HEK293 (cell line): ENCODE results near the gene NELFE.

Experiments
- CTCF ChIA-PET: fragments of 350-600 bp; formaldehyde crosslinking; extraction: SDS; loops from one replicate; lab custom pipeline; 2021; ENCODE audit warnings: antibody characterized with exemption; lab: Yijun Ruan, JAX
- POLR2A ChIA-PET: fragments of 300-600 bp; formaldehyde crosslinking; extraction: SDS; loops from one replicate; lab custom pipeline; 2020; ENCODE audit warnings: antibody characterized with exemption, inconsistent platforms; lab: Yijun Ruan, JAX
- H3K27ac ChIP-seq: fragments of 200-500 bp; sonication (Bioruptor generic); 2 replicates; pipeline ENCODE4 v1.5.1; 2014; ENCODE audit warnings: low read depth, low read length, control low read depth, inconsistent platforms; ENCODE audit errors: extremely low read depth
- H3K36me3 ChIP-seq, 2 experiments: fragments of 200-500 bp in 1 of 2; sonication (Bioruptor generic) in 1 of 2; 1 replicate in 1 of 2; 2 replicates in 1 of 2; pipeline ENCODE4 v1.5.1; 2014 to 2017; ENCODE audit warnings: inconsistent platforms in 2 of 2, low read length in 2 of 2; ENCODE audit not compliant: control insufficient read depth in 2 of 2, insufficient read depth in 1 of 2
- H3K4me1 ChIP-seq: fragments of 200-500 bp; sonication (Bioruptor generic); 2 replicates; pipeline ENCODE4 v1.5.1; 2014; ENCODE audit warnings: mild to moderate bottlenecking, low read length, inconsistent platforms; ENCODE audit not compliant: control insufficient read depth, insufficient read depth
- H3K4me3 ChIP-seq: 2 replicates; pipeline ENCODE4 v1.5.1; 2011; ENCODE audit warnings: low read depth, mild to moderate bottlenecking, control low read depth, low read length, moderate library complexity
- H3K9me3 ChIP-seq: fragments of 200-500 bp; sonication (Bioruptor generic); 2 replicates; pipeline ENCODE4 v1.5.1; 2014; ENCODE audit warnings: low read depth, low read length, inconsistent platforms; ENCODE audit not compliant: control insufficient read depth, insufficient read depth
- AEBP2 ChIP-seq: fragments of 450-650 bp; formaldehyde crosslinking; IDR thresholded peaks from 2 replicates; pipeline ENCODE4 v1.5.1; 2016; ENCODE audit warnings: missing biosample characterization, missing genetic modification characterization, borderline replicate concordance
- ATF2 ChIP-seq: fragments of 450-650 bp; formaldehyde crosslinking; IDR thresholded peaks from 2 replicates; pipeline ENCODE4 v1.5.1; 2016; ENCODE audit warnings: missing biosample characterization, missing genetic modification characterization, low read depth
- KLF1 ChIP-seq: fragments of 450-650 bp; formaldehyde crosslinking; IDR thresholded peaks from 2 replicates; pipeline ENCODE4 v1.5.1; 2016; ENCODE audit warnings: missing biosample characterization, missing genetic modification characterization
- SP2 ChIP-seq: fragments of 450-650 bp; formaldehyde crosslinking; IDR thresholded peaks from 2 replicates; pipeline ENCODE4 v1.5.1; 2016; ENCODE audit warnings: missing biosample characterization, missing genetic modification characterization
- TCF7L2 ChIP-seq: IDR thresholded peaks from 2 replicates; pipeline ENCODE4 v1.6.1; 2011; ENCODE audit warnings: low read depth, mild to moderate bottlenecking, inconsistent platforms, low read length, moderate library complexity, borderline replicate concordance
- ZBTB48 ChIP-seq: fragments of 450-650 bp; formaldehyde crosslinking; IDR thresholded peaks from 2 replicates; pipeline ENCODE4 v1.5.1; 2016; ENCODE audit warnings: missing biosample characterization, missing genetic modification characterization
- ZNF148 ChIP-seq: fragments of 450-650 bp; formaldehyde crosslinking; IDR thresholded peaks from 2 replicates; pipeline ENCODE4 v1.5.0; 2017; ENCODE audit warnings: missing biosample characterization, missing genetic modification characterization, borderline replicate concordance
- ZNF394 ChIP-seq: fragments of 450-650 bp; formaldehyde crosslinking; IDR thresholded peaks from 2 replicates; pipeline ENCODE4 v1.5.1; 2016; ENCODE audit warnings: missing biosample characterization, missing genetic modification characterization, mild to moderate bottlenecking, moderate library complexity, borderline replicate concordance
- ZNF398 ChIP-seq: fragments of 450-650 bp; formaldehyde crosslinking; IDR thresholded peaks from 2 replicates; pipeline ENCODE4 v1.5.1; 2017; ENCODE audit warnings: missing biosample characterization, missing genetic modification characterization
- ZNF518A ChIP-seq: fragments of 450-650 bp; formaldehyde crosslinking; conservative IDR thresholded peaks from 2 replicates; pipeline ENCODE4 v1.5.1; 2016; ENCODE audit warnings: low read depth, missing biosample characterization, missing genetic modification characterization
- ZNF585B ChIP-seq: fragments of 450-650 bp; formaldehyde crosslinking; IDR thresholded peaks from 2 replicates; pipeline ENCODE4 v1.5.1; 2016; ENCODE audit warnings: missing biosample characterization, missing genetic modification characterization
- ZNF600 ChIP-seq: fragments of 450-650 bp; formaldehyde crosslinking; IDR thresholded peaks from 2 replicates; pipeline ENCODE4 v1.5.1; 2016; ENCODE audit warnings: missing biosample characterization, missing genetic modification characterization
- ZNF658 ChIP-seq: fragments of 450-650 bp; formaldehyde crosslinking; IDR thresholded peaks from 2 replicates; pipeline ENCODE4; 2016; ENCODE audit warnings: missing biosample characterization, missing genetic modification characterization
- ZNF670 ChIP-seq: fragments of 450-650 bp; formaldehyde crosslinking; IDR thresholded peaks from 2 replicates; pipeline ENCODE4 v1.5.1; 2016; ENCODE audit warnings: missing biosample characterization, missing genetic modification characterization, low read depth

NELFE gene

DNA sequence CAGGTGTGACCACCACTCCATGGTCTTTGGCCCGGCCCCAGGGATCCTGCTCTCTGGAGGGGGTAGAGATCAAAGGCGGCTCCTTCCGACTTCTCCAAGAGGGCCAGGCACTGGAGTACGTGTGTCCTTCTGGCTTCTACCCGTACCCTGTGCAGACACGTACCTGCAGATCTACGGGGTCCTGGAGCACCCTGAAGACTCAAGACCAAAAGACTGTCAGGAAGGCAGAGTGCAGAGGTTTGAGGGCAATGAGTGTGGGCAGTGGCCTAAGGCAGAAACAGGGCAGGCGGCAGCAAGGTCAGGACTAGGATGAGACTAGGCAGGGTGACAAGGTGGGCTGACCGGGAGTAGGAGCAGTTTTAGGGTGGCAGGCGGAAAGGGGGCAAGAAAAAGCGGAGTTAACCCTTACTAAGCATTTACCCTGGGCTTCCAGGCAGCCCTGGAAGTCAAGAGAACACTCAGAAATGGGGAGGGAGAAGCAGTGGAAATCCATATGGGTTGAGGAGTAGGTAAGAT lies 12.3 kb downstream of the NELFE start (continued):
- no peak for TF ChIP-seq ZNF148 (tag by site-specific recombination)
- no peak for TF ChIP-seq ATF2
- no peak for TF ChIP-seq ZNF670
- no peak for TF ChIP-seq ZNF658 (tag by site-specific recombination)
- TF ChIP-seq ZBTB48 (tag by site-specific recombination): no peak
- no peak for TF ChIP-seq ZNF585B (tag by site-specific recombination)
- no peak for TF ChIP-seq ZNF394

DNA sequence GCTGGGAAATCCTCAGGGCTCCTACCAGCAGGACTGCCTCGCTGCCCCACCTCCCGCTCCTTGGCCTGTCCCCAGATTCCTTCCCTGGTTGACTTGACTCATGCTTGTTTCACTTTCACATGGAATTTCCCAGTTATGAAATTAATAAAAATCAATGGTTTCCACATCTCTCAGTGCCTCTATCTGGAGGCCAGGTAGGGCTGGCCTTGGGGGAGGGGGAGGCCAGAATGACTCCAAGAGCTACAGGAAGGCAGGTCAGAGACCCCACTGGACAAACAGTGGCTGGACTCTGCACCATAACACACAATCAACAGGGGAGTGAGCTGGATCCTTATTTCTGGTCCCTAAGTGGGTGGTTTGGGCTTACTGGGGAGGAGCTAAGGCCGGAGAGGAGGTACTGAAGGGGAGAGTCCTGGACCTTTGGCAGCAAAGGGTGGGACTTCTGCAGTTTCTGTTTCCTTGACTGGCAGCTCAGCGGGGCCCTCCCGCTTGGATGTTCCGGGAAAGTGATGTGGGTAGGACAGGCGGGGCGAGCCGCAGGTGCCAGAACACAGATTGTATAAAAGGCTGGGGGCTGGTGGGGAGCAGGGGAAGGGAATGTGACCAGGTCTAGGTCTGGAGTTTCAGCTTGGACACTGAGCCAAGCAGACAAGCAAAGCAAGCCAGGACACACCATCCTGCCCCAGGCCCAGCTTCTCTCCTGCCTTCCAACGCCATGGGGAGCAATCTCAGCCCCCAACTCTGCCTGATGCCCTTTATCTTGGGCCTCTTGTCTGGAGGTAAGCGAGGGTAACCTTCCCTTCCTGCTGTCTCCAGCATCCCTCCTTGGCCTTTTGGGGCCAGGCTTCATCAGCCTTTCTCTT lies 13.0 kb downstream of the NELFE start, which contains the start of gene CFB:
CFB (plus strand) TSS at position 589 of the 863 bp plus-strand sequence; CDS start at position 716, 127 bp downstream.
- no peak within 1 kb of the TSS for H3K27ac ChIP-seq
- H3K9me3 ChIP-seq: no peaks in the 10 kb centered on the region
- POLR2A ChIA-PET: interaction anchor here (0.6 to 1.7 kb wide), 5 partner anchors 39 to 418 kb away, joined by 3 to 9 read pairs (median 4); partner anchors contain the start of gene HSPA1B
- TF ChIP-seq SP2 (tag by site-specific recombination) (peak; percentile 30), ZNF600 (tag by site-specific recombination) (peak; percentile 63), ZNF518A (tag by site-specific recombination) (no peak)
- CTCF ChIA-PET: interaction anchor here (1.1 kb wide), 1 partner anchor 16 kb away, joined by 4 read pairs; no protein-coding TSS in a partner anchor
- peaks cover 1% of the 10 kb centered on the region; the same call in 1 of the 2 replicates for H3K4me1 ChIP-seq
- no peak within 1 kb of the TSS for H3K4me3 ChIP-seq
- peaks cover 0 to 3% of the 10 kb centered on the region in 2 experiments; a peak in 1 of 3 replicates for H3K36me3 ChIP-seq

DNA sequence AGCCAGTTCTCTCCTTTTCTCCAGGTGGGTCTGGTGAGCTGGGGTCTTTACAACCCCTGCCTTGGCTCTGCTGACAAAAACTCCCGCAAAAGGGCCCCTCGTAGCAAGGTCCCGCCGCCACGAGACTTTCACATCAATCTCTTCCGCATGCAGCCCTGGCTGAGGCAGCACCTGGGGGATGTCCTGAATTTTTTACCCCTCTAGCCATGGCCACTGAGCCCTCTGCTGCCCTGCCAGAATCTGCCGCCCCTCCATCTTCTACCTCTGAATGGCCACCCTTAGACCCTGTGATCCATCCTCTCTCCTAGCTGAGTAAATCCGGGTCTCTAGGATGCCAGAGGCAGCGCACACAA lies 13.6 kb downstream of the NELFE start:
- H3K27ac ChIP-seq: no peak overlapping the region
- POLR2A ChIA-PET: interaction anchor here (0.6 to 1.7 kb wide), 3 partner anchors 38 to 118 kb away, joined by 3 to 6 read pairs (median 4); partner anchors contain the start of gene HSPA1B
- H3K4me1 ChIP-seq: peaks cover 5% of the 10 kb centered on the region; the same call in 1 of the 2 replicates
- CTCF ChIA-PET: interaction anchor here (1.1 kb wide), 1 partner anchor 15 kb away, joined by 4 read pairs; no protein-coding TSS in a partner anchor
- H3K36me3 ChIP-seq: no peaks in the 10 kb centered on the region
- no peak overlapping the region for H3K4me3 ChIP-seq
- no peaks in the 10 kb centered on the region for H3K9me3 ChIP-seq
- TF ChIP-seq ZNF398: no peak
- TF ChIP-seq KLF1 (tag by site-specific recombination): no peak
- no peak for TF ChIP-seq AEBP2 (tag by site-specific recombination)
- no peak for TF ChIP-seq TCF7L2
